ENCODE results near the gene ALDH7A1.

DNA sequence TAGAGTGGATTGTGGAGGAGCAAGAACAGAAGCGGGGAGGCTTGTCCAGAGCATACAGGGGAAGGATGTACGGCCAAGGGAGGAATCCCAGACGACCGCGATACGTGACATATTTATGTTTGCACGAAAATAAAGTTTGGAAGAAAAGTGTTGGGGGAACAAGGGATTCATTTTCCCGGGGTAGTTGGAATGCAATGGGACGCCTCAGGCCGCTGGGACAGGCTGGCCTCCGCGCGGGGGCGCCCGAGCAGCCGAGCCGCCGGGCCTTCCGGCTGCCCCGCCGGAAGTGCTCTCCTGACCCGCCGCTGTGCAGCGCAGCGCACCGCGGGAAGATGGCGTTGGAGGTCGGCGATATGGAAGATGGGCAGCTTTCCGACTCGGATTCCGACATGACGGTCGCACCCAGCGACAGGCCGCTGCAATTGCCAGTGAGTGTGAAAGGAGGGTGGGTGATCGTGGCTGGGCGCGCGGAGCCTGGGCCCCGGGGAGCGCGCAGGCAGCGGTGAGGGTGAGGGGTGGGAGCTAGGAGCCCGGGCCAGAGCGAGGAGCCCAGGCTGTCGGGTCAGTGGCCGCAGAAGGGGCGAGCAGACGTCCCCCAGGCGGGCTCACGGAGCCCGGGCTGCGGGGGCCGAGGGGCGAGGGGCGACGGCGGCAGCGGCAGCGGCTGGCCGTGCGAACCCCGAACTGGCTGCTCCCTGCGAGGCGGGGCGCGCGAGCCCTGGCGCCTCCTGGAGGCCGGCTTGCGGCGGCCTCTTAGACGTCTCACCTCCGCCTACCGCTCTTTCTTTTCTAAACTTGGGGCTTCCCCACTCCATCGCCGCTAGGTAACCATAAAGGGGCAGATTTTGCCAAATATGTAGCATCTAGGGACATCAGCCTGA is 5.9 kb upstream of the ALDH7A1 start, which contains the start of gene PHAX:
- TF ChIP-seq POLR2A (IDR thresholded peaks at IDR 0.05; ENCODE audit: low read depth, low read length), result peak; percentile 91
- peak; percentile 89 for TF ChIP-seq POLR2AphosphoS5 (IDR thresholded peaks at IDR 0.05; ENCODE audit: low read depth, low read length)
- TF ChIP-seq TAF1 (IDR thresholded peaks at IDR 0.05; ENCODE audit: borderline replicate concordance, low read depth, low read length), result peak; percentile 65; the same call in 1 of the 2 replicates

Measured in GM12892 (cell line).